Endothelial cell of umbilical vein (primary cell): ENCODE results near the gene NFIA. TPM values are rescaled to one million over a fixed set of nuclear protein-coding genes. Genes with fewer than 3 reads are reported as not detected.

Source experiments
- BruUV-seq: library from RNA; stranded (reverse); fragments of 400-500 nt; replicated peaks from 2 replicates; lab custom pipeline; 2021; lab: Mats Ljungman, UMichigan
- CTCF ChIA-PET: fragments of 300-600, 350-600 bp; sonication (Branson Sonifier 250); formaldehyde crosslinking; loops from one replicate; lab custom pipeline; 2021; ENCODE audit warnings: antibody characterized with exemption, inconsistent platforms; lab: Charles Lee
- POLR2A ChIA-PET: fragments of 300-600, 350-600 bp; sonication (Branson Sonifier 250); formaldehyde crosslinking; loops from one replicate; lab custom pipeline; 2021; ENCODE audit warnings: antibody characterized with exemption, inconsistent platforms; lab: Charles Lee
- DNase-seq: peaks from one replicate; pipeline ENCODE4 v3.0.0-alpha.2; 2011; ENCODE audit warnings: low read depth, low spot score
- FAIRE-seq: peaks from 2 replicates; lab custom pipeline; 2011; peaks lifted over from hg19 to GRCh38; lab: Jason Lieb, UNC
- H2AFZ ChIP-seq: 2 replicates; pipeline ENCODE4 v1.6.0; 2012; ENCODE audit warnings: low read depth, low read length, control low read depth, inconsistent platforms
- H3K27ac ChIP-seq: 2 replicates; pipeline ENCODE4 v1.5.1; 2011; ENCODE audit warnings: low read depth, mild to moderate bottlenecking, control low read depth, low read length, moderate library complexity; ENCODE audit not compliant: insufficient read depth
- H3K27me3 ChIP-seq, 2 experiments: 2 replicates each; pipeline versions ENCODE4 v1.6.0 to v1.6.1; 2011; ENCODE audit warnings: low read length in 2 of 2, mixed read lengths in 1 of 2; ENCODE audit not compliant: control insufficient read depth in 2 of 2, insufficient read depth in 2 of 2
- H3K36me3 ChIP-seq, 2 experiments: 2 replicates in 1 of 2; 3 replicates in 1 of 2; pipeline ENCODE4 v1.5.1; 2011; ENCODE audit warnings: low read length in 2 of 2, mild to moderate bottlenecking in 1 of 2, moderate library complexity in 1 of 2; ENCODE audit not compliant: control insufficient read depth in 2 of 2, insufficient read depth in 2 of 2; ENCODE audit errors: extremely low read depth in 1 of 2
- H3K4me1 ChIP-seq: 3 replicates; pipeline ENCODE4 v1.5.1; 2011; ENCODE audit warnings: mild to moderate bottlenecking, low read length; ENCODE audit not compliant: control insufficient read depth, insufficient read depth; ENCODE audit errors: extremely low read depth
- H3K4me2 ChIP-seq: 2 replicates; pipeline ENCODE4 v1.6.1; 2011; ENCODE audit warnings: low read length, control low read depth, mixed read lengths; ENCODE audit not compliant: insufficient read depth
- H3K4me3 ChIP-seq, 3 experiments: fragments of 200-600 bp in 1 of 3; sonication (generic), shearing (Covaris generic) in 1 of 3; replicated peaks in 1 of 3; 2 replicates each; pipeline ENCODE4 v1.5.1; 2011 to 2016; ENCODE audit warnings: control low read depth in 3 of 3, low read length in 3 of 3, mild to moderate bottlenecking in 2 of 3, inconsistent platforms in 1 of 3, low read depth in 1 of 3, moderate library complexity in 1 of 3; ENCODE audit not compliant: insufficient read depth in 1 of 3
- H3K79me2 ChIP-seq: 2 replicates; pipeline ENCODE4 v1.6.0; 2012; ENCODE audit warnings: low read length, inconsistent platforms; ENCODE audit not compliant: control insufficient read depth, insufficient read depth
- H3K9ac ChIP-seq: replicated peaks from 2 replicates; pipeline ENCODE3; 2011; ENCODE audit warnings: low read length, control low read depth; ENCODE audit not compliant: insufficient read depth; ENCODE audit errors: extremely low read depth
- H3K9me1 ChIP-seq: replicated peaks from 3 replicates; pipeline ENCODE4 v1.6.0; 2011; ENCODE audit warnings: mild to moderate bottlenecking, low read length; ENCODE audit not compliant: control insufficient read depth, insufficient read depth; ENCODE audit errors: extremely low read depth
- H3K9me3 ChIP-seq: replicated peaks from 2 replicates; pipeline ENCODE4 v1.5.1; 2012; ENCODE audit warnings: low read length, inconsistent platforms; ENCODE audit not compliant: control insufficient read depth, insufficient read depth
- H4K20me1 ChIP-seq: replicated peaks from 2 replicates; pipeline ENCODE3; 2011; ENCODE audit warnings: mild to moderate bottlenecking, low read length; ENCODE audit not compliant: control insufficient read depth, insufficient read depth; ENCODE audit errors: extremely low read depth
- CTCF ChIP-seq, 2 donors: IDR thresholded peaks; 1 replicate in 1 of 2; 2 replicates in 1 of 2; pipeline ENCODE4 v1.5.1; 2011; ENCODE audit warnings: low read length in 2 of 2, mild to moderate bottlenecking in 2 of 2, moderate library complexity in 2 of 2, control low read depth in 1 of 2, inconsistent platforms in 1 of 2, low read depth in 1 of 2; ENCODE audit not compliant: insufficient read depth in 1 of 2; ENCODE audit errors: extremely low read depth in 1 of 2
- EZH2 ChIP-seq: IDR thresholded peaks from 2 replicates; pipeline ENCODE4 v1.6.1; 2012; ENCODE audit warnings: borderline replicate concordance, low read depth, mild to moderate bottlenecking, moderate library complexity, low read length, inconsistent platforms; ENCODE audit not compliant: severe bottlenecking
- FOS ChIP-seq: IDR thresholded peaks from 2 replicates; pipeline ENCODE4 v1.6.1; 2011; ENCODE audit warnings: mild to moderate bottlenecking, low read length, moderate library complexity, borderline replicate concordance; ENCODE audit not compliant: insufficient read depth
- GATA2 ChIP-seq: IDR thresholded peaks from 2 replicates; pipeline ENCODE4 v1.7.0; 2011; ENCODE audit warnings: low read depth, mild to moderate bottlenecking, moderate library complexity, mixed read lengths, low read length; ENCODE audit not compliant: insufficient read length, insufficient read depth
- JUN ChIP-seq: IDR thresholded peaks from 2 replicates; pipeline ENCODE4 v1.6.1; 2011; ENCODE audit warnings: borderline replicate concordance, low read depth; ENCODE audit not compliant: insufficient read length, insufficient read depth
- MAX ChIP-seq: IDR thresholded peaks from 2 replicates; pipeline ENCODE4 v1.6.1; 2011; ENCODE audit not compliant: insufficient read depth, insufficient read length
- MYC ChIP-seq: IDR thresholded peaks from one replicate; pipeline ENCODE4 v1.6.1; 2011; ENCODE audit warnings: mild to moderate bottlenecking, low read depth, low read length
- POLR2A ChIP-seq: IDR thresholded peaks from 2 replicates; pipeline ENCODE4 v1.6.1; 2012; ENCODE audit warnings: low read depth, mild to moderate bottlenecking, control low read depth, low read length
- POLR2AphosphoS5 ChIP-seq: IDR thresholded peaks from 2 replicates; pipeline ENCODE4 v1.6.1; 2012; ENCODE audit warnings: low read depth, mild to moderate bottlenecking, control low read depth, low read length, moderate library complexity; ENCODE audit not compliant: insufficient read depth
- dilution Hi-C: fragments of 300-500 bp; cut with MboI; formaldehyde crosslinking; loops from one replicate; pipeline ENCODE4 v1.15.0; 2019; ENCODE audit warnings: low sequenced_read_pairs; ENCODE audit not compliant: extremely low pct_ligation_motif_present
- intact Hi-C: fragments of 100-400 bp; cut with micrococcal nuclease; formaldehyde crosslinking; loops from one replicate; pipeline ENCODE4 v1.10.0; 2022
- polyA plus RNA-seq, 4 experiments: library from polyadenylated mRNA; depleted of rRNA in 3 of 4; stranded (reverse) in 3 of 4; unstranded in 1 of 4; fragments of >200 nt; gene quantifications; 2 replicates each; pipeline versions ENCODE4 v1.2.1 to v1.2.3, GENCODE V29; 2011 to 2012; ENCODE audit warnings: missing spikeins in 1 of 4
- total RNA-seq: library from RNA; stranded (reverse); gene quantifications from 2 replicates; pipeline ENCODE4 v1.2.3, GENCODE V29; 2021

The NFIA gene
- total and polyA plus RNA-seq, 2 donors (not counting 3 experiments of a cell fraction or from before 2014, with no cell fraction given): 25.5 to 47.0 TPM

GRCh38 chr1:61329556-61329955, 247.2 kb downstream of the NFIA start:
- Histone ChIP-seq H3K27me3 (no peaks in the 10 kb centered on the region), H3K9me1 (no peaks in the 10 kb centered on the region), H2AFZ (no peak overlapping the region), H3K36me3 (no peaks in the 10 kb centered on the region), H3K9me3 (no peaks in the 10 kb centered on the region), H3K4me3 (no peak overlapping the region), H3K27ac (no peak overlapping the region), H3K9ac (no peak overlapping the region), H3K79me2 (no peaks in the 10 kb centered on the region), H3K4me1 (peaks cover 7% of the 10 kb centered on the region), H3K4me2 (no peak overlapping the region), H4K20me1 (no peaks in the 10 kb centered on the region)
- ChIA-PET CTCF (no interaction called here), POLR2A (no interaction called here)
- dilution Hi-C loops (no loop called here), intact Hi-C loops (no loop called here)
- no peak for FAIRE-seq
- no TSS peak for BruUV-seq
- TF ChIP-seq JUN (no peak), FOS (no peak), MAX (no peak), CTCF (IDR thresholded peaks at IDR 0.05; ENCODE audit: extremely low read depth in 1 of 2, insufficient read depth in 1 of 2, low read depth in 1 of 2, low read length in 2 of 2) (no peak), EZH2 (no peak), MYC (no peak), GATA2 (no peak), POLR2A (no peak), POLR2AphosphoS5 (no peak)
- no peak for DNase-seq
